K562 (cell line): ENCODE data around the gene GCSH. TPM values are rescaled to one million over a fixed set of nuclear protein-coding genes. Genes with fewer than 3 reads are reported as not detected.

Experiments used
- ATAC-seq: fragments of 200-7000 bp; cut with Tn5 transposase; 3 replicates; pipeline ENCODE4 v1.9.1; 2020; ENCODE audit warnings: moderate library complexity
- BruUV-seq: library from RNA; stranded (reverse); fragments of 400-500 nt; replicated peaks from 2 replicates; lab custom pipeline; 2021; lab: Mats Ljungman, UMichigan
- CTCF ChIA-PET: fragments of 300-600 bp; formaldehyde crosslinking; extraction: SDS; loops from one replicate; lab custom pipeline; 2021; ENCODE audit warnings: low intra/inter-chr PET ratio; lab: Yijun Ruan, JAX
- POLR2A ChIA-PET: fragments of 300-600, 350-650 bp; sonication (Branson Sonifier 250); formaldehyde crosslinking; extraction: SDS; loops from one replicate; lab custom pipeline; 2021; ENCODE audit warnings: antibody characterized with exemption, inconsistent platforms; lab: Yijun Ruan, JAX
- DNase-seq, 4 experiments: peaks; one replicate each; pipeline versions ENCODE4 v3.0.0 to v3.0.0-alpha.2; 2011 to 2018; ENCODE audit warnings: low spot score in 3 of 4, mixed read lengths in 3 of 4; ENCODE audit errors: extremely low read depth in 1 of 4
- FAIRE-seq: peaks from 2 replicates; lab custom pipeline; 2011; peaks lifted over from hg19 to GRCh38; lab: Jason Lieb, UNC
- H2AFZ ChIP-seq: 2 replicates; pipeline ENCODE4 v1.6.0; 2011; ENCODE audit warnings: low read depth, low read length, control low read depth, inconsistent platforms
- H3K27ac ChIP-seq: fragments of 200-600 bp; 3 replicates; pipeline ENCODE4 v1.8.0; 2011; ENCODE audit warnings: low read depth, mild to moderate bottlenecking, control low read depth, inconsistent platforms, low read length, moderate library complexity, mixed read lengths; ENCODE audit errors: extremely low read depth
- H3K27me3 ChIP-seq, 2 experiments: fragments of 300-600 bp in 1 of 2; 2 replicates in 1 of 2; 3 replicates in 1 of 2; pipeline versions ENCODE4 v1.6.0 to v1.8.0; 2011; ENCODE audit warnings: inconsistent platforms in 2 of 2, low read length in 2 of 2, mild to moderate bottlenecking in 1 of 2, mixed read lengths in 1 of 2, moderate library complexity in 1 of 2; ENCODE audit not compliant: control insufficient read depth in 2 of 2, insufficient read depth in 2 of 2
- H3K36me3 ChIP-seq: fragments of 300-600 bp; 3 replicates; pipeline ENCODE4 v1.8.0; 2011; ENCODE audit warnings: mild to moderate bottlenecking, low read length, inconsistent platforms; ENCODE audit not compliant: control insufficient read depth, insufficient read depth
- H3K4me1 ChIP-seq, 2 experiments: fragments of 200-600 bp in 1 of 2; replicated peaks in 1 of 2; 2 replicates in 1 of 2; 3 replicates in 1 of 2; pipeline versions ENCODE4 v1.5.1 to v1.8.0; 2011; ENCODE audit warnings: inconsistent platforms in 2 of 2, low read length in 2 of 2, mild to moderate bottlenecking in 1 of 2, mixed read lengths in 1 of 2, moderate library complexity in 1 of 2; ENCODE audit not compliant: control insufficient read depth in 2 of 2, insufficient read depth in 2 of 2
- H3K4me2 ChIP-seq: 2 replicates; pipeline ENCODE4 v1.6.1; 2011; ENCODE audit warnings: low read length, control low read depth, inconsistent platforms, mixed read lengths; ENCODE audit not compliant: insufficient read depth
- H3K4me3 ChIP-seq: fragments of 200-600 bp; sonication (generic), shearing (Covaris generic); 2 replicates; pipeline ENCODE4 v1.5.1; 2016; ENCODE audit warnings: control low read depth, inconsistent platforms
- H3K79me2 ChIP-seq: fragments of 200-600 bp; 3 replicates; pipeline ENCODE4 v1.8.0; 2011; ENCODE audit warnings: low read length, inconsistent platforms; ENCODE audit not compliant: control insufficient read depth, insufficient read depth
- H3K9ac ChIP-seq, 2 experiments: 2 replicates each; pipeline versions ENCODE4 v1.6.0 to v1.6.1; 2011; ENCODE audit warnings: low read depth in 2 of 2, low read length in 2 of 2, control low read depth in 1 of 2, inconsistent platforms in 1 of 2, mild to moderate bottlenecking in 1 of 2, mixed read lengths in 1 of 2; ENCODE audit not compliant: insufficient read depth in 1 of 2
- H3K9me1 ChIP-seq: one replicate; pipeline ENCODE4 v1.6.0; 2011; ENCODE audit warnings: inconsistent platforms, mild to moderate bottlenecking, low read length, moderate library complexity; ENCODE audit not compliant: control insufficient read depth, insufficient read depth
- H3K9me3 ChIP-seq: replicated peaks from 2 replicates; pipeline ENCODE4 v1.5.1; 2011; ENCODE audit warnings: low read depth, low read length, inconsistent platforms; ENCODE audit not compliant: control insufficient read depth, insufficient read depth
- H4K20me1 ChIP-seq: replicated peaks from 2 replicates; pipeline ENCODE4 v1.6.1; 2011; ENCODE audit warnings: low read length, inconsistent platforms, mixed read lengths; ENCODE audit not compliant: control insufficient read depth, insufficient read depth
- ASH1L ChIP-seq: fragments of 450-650 bp; IDR thresholded peaks from 2 replicates; pipeline ENCODE4 v1.6.1; 2018; ENCODE audit warnings: borderline replicate concordance, mild to moderate bottlenecking, low read depth; ENCODE audit not compliant: partially characterized antibody
- ETV5 ChIP-seq: sonication (generic); formaldehyde crosslinking; IDR thresholded peaks from 2 replicates; pipeline ENCODE4 v1.4.0; 2020; ENCODE audit warnings: low read depth, mild to moderate bottlenecking, missing genetic modification reagents
- FUS ChIP-seq: fragments of 200-400 bp; formaldehyde crosslinking; optimal IDR thresholded peaks from 2 replicates; pipeline ENCODE3; 2017; ENCODE audit warnings: low read depth, low read length
- KLF1 ChIP-seq: fragments of 450-650 bp; IDR thresholded peaks from 2 replicates; pipeline ENCODE4 v1.6.1; 2016; ENCODE audit warnings: missing genetic modification characterization, missing compliant biosample characterization
- NELFE ChIP-seq: IDR thresholded peaks from 2 replicates; pipeline ENCODE4 v1.6.1; 2011; ENCODE audit warnings: mild to moderate bottlenecking; ENCODE audit not compliant: insufficient read depth, insufficient read length
- POLR2B ChIP-seq: fragments of 450-650 bp; IDR thresholded peaks from 2 replicates; pipeline ENCODE4 v1.6.1; 2018; ENCODE audit warnings: low read depth; ENCODE audit not compliant: partially characterized antibody
- POU5F1 ChIP-seq: fragments of 150-350 bp; IDR thresholded peaks from 2 replicates; pipeline ENCODE4 v1.6.1; 2014; ENCODE audit warnings: borderline replicate concordance, low read length, low read depth, mild to moderate bottlenecking; ENCODE audit not compliant: partially characterized antibody
- PTRF ChIP-seq: fragments of 450-650 bp; IDR thresholded peaks from 2 replicates; pipeline ENCODE4 v1.6.1; 2016; ENCODE audit warnings: mild to moderate bottlenecking, missing genetic modification characterization, missing compliant biosample characterization
- ZFP36 ChIP-seq: fragments of 150-350 bp; IDR thresholded peaks from 2 replicates; pipeline ENCODE4 v1.6.1; 2018; ENCODE audit warnings: low read length, low read depth; ENCODE audit not compliant: partially characterized antibody
- ZNF175 ChIP-seq: fragments of 200-800 bp; sonication (Bioruptor generic); IDR thresholded peaks from 2 replicates; pipeline ENCODE4 v1.6.1; 2016; ENCODE audit warnings: low read depth, mild to moderate bottlenecking, missing genetic modification characterization, missing compliant biosample characterization
- ZNF449 ChIP-seq: fragments of 250-450 bp; sonication (Bioruptor Pico); IDR thresholded peaks from 2 replicates; pipeline ENCODE4 v1.8.0; 2022; ENCODE audit warnings: moderate library complexity, mild to moderate bottlenecking, inconsistent platforms
- ZNF584 ChIP-seq: fragments of 200-800 bp; sonication (Bioruptor generic); IDR thresholded peaks from 2 replicates; pipeline ENCODE4 v1.6.1; 2016; ENCODE audit warnings: low read depth, mild to moderate bottlenecking, missing genetic modification characterization, missing compliant biosample characterization
- ZNF696 ChIP-seq: fragments of 250-450 bp; sonication (Bioruptor Pico); conservative IDR thresholded peaks from 2 replicates; pipeline ENCODE4 v1.4.0; 2020; ENCODE audit warnings: mild to moderate bottlenecking, moderate library complexity
- ZZZ3 ChIP-seq: fragments of 450-650 bp; IDR thresholded peaks from 2 replicates; pipeline ENCODE4 v1.6.1; 2016; ENCODE audit warnings: antibody characterized with exemption, mild to moderate bottlenecking, moderate library complexity
- WGBS: fragments of 100-300 bp; shearing (Covaris generic); methylation state at CpG from one replicate; pipeline ENCODE4 v1.1.6; 2016; ENCODE audit warnings: low coverage, mixed read lengths; ENCODE audit not compliant: insufficient coverage; ENCODE audit errors: missing lambda C conversion rate; 5-methylcytosine and 5-hydroxymethylcytosine counted together
- in situ Hi-C: fragments of 300-500 bp; cut with MboI; formaldehyde crosslinking; loops from 4 replicates; pipeline ENCODE4 v1.15.0; 2018; ENCODE audit warnings: inconsistent platforms, mixed read lengths
- intact Hi-C: fragments of 100-400 bp; cut with micrococcal nuclease; formaldehyde crosslinking; loops from 2 replicates; pipeline ENCODE4 v1.14.2; 2022
- polyA plus RNA-seq, 8 experiments: library from polyadenylated mRNA; depleted of rRNA in 4 of 8; stranded (reverse) in 5 of 8; unstranded in 3 of 8; fragments of >200 nt; fragmentation: Nextera tagmentation in 2 of 8; fragmentation: Illumina TruSeq in 1 of 8; extraction: Ambion mirVana in 2 of 8; extraction: Trizol in 1 of 8; gene quantifications; 2 replicates each; pipeline versions ENCODE4 v1.2.1 to v1.2.3, GENCODE V29; 2011 to 2014; ENCODE audit warnings: inconsistent platforms in 1 of 8, missing spikeins in 1 of 8
- total RNA-seq, 7 experiments: library from RNA; depleted of rRNA in 6 of 7; stranded (reverse); fragments of >200 nt in 6 of 7; fragmentation: Illumina TruSeq in 2 of 7; extraction: Trizol in 2 of 7; gene quantifications; 2 replicates each; pipeline versions ENCODE4 v1.2.1 to v1.2.3, GENCODE V29; 2011 to 2021; ENCODE audit warnings: low replicate concordance in 1 of 7
- TF ChIP-seq, protein P1 (sequence below): IDR thresholded peaks from 3 replicates; pipeline ENCODE4 v1.6.1; 2011; ENCODE audit warnings: borderline replicate concordance, mild to moderate bottlenecking; ENCODE audit not compliant: insufficient read length, insufficient read depth

The GCSH gene
- total and polyA plus RNA-seq, 9 of the 15 experiments (the other 6 are each of a cell fraction or from before 2014, with no cell fraction given) = 35.0 to 121 (median 89.0) TPM

- H4K20me1 ChIP-seq = no peaks in the 10 kb centered on the region
- no peak overlapping the region for H3K27ac ChIP-seq
- no peaks in the 10 kb centered on the region for H3K27me3 ChIP-seq
- H2AFZ ChIP-seq = no peak overlapping the region; the same call in 1 of the 2 replicates
- H3K4me3 ChIP-seq = no peak overlapping the region
- in situ Hi-C loops (no loop called here), intact Hi-C loops (no loop called here)
- WGBS = 40% methylated on average over 8 of the region's 8 CpGs
- H3K9ac ChIP-seq = no peak overlapping the region
- H3K9me1 ChIP-seq = no peaks in the 10 kb centered on the region
- CTCF ChIA-PET = no interaction called here
- no peak overlapping the region for H3K4me2 ChIP-seq
- H3K79me2 ChIP-seq = no peaks in the 10 kb centered on the region
- peaks cover 0 to 5% of the 10 kb centered on the region in 2 experiments; a peak in 3 of 5 replicates for H3K4me1 ChIP-seq
- DNase-seq = no peak
- no peaks in the 10 kb centered on the region for H3K9me3 ChIP-seq
- TF ChIP-seq ETV5 (CRISPR knock-in tag) (no peak), NELFE (no peak), FUS (no peak), ZNF449 (no peak), PTRF (tag) (no peak), POLR2B (no peak), ZNF584 (CRISPR knock-in tag) (no peak), KLF1 (tag) (no peak), ASH1L (no peak), ZZZ3 (no peak), POU5F1 (no peak), ZNF696 (CRISPR knock-in tag) (no peak), ZNF175 (CRISPR knock-in tag) (no peak), ZFP36 (no peak)
- TF ChIP-seq, protein P1, sequence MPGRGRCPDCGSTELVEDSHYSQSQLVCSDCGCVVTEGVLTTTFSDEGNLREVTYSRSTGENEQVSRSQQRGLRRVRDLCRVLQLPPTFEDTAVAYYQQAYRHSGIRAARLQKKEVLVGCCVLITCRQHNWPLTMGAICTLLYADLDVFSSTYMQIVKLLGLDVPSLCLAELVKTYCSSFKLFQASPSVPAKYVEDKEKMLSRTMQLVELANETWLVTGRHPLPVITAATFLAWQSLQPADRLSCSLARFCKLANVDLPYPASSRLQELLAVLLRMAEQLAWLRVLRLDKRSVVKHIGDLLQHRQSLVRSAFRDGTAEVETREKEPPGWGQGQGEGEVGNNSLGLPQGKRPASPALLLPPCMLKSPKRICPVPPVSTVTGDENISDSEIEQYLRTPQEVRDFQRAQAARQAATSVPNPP = no peak
- FAIRE-seq = no peak
- ATAC-seq = no peak
- POLR2A ChIA-PET = interaction anchor here (0.7 kb wide), 1 partner anchor 26 kb away, joined by 3 read pairs; no protein-coding TSS in a partner anchor
- no peaks in the 10 kb centered on the region for H3K36me3 ChIP-seq
- no TSS peak for BruUV-seq
Observed at GRCh38 chr16:81070979-81071378, 25.2 kb downstream of the GCSH start.
